GM21447 (cell line): ENCODE measurements around the gene EGFR.

ENCODE experiments used
- ATAC-seq: cut with Tn5 transposase; IDR thresholded peaks from one replicate; pipeline ENCODE4 v1.9.1; 2021; ENCODE audit not compliant: unreplicated experiment

Gene EGFR

DNA sequence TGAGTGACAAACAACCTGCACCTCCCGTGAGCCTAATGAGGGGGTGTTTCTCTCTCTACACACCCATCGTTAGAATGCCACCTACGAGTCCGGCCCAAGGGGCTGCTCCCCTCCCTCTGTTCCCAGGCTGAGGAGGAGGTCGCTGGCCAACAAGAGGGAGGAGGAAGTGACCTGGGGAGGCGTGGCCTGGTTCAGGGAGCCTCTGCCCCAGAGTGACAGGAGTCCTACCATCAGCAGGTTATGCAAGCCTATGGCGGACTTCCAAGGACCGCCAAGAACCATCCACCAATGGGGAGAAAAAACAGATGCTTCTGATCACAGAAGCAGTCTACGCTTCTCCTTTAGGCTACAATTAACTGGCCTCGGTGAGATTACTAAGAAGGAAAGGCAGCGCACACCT is 12.3 kb upstream of the EGFR start:
- no peak for ATAC-seq

DNA sequence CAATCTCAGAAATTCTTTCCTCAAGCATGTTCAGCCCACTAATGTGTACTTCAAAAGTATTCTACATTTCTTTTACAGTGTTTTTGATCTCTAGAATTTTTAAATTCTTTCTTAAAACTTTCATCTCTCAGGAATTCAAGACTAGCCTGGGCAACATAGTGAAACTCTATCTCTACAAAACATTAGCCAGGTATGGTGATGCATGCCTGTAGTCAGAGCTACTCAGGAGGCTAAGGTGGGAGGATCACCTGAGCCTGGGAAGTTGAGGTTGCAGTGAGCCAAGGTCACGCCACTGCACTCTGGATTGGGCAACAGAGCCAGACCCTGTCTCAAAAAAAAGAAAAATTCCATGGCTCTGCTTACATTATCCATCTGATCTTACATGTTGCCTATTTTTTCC is 5.0 kb upstream of the EGFR start:
- no peak for ATAC-seq

DNA sequence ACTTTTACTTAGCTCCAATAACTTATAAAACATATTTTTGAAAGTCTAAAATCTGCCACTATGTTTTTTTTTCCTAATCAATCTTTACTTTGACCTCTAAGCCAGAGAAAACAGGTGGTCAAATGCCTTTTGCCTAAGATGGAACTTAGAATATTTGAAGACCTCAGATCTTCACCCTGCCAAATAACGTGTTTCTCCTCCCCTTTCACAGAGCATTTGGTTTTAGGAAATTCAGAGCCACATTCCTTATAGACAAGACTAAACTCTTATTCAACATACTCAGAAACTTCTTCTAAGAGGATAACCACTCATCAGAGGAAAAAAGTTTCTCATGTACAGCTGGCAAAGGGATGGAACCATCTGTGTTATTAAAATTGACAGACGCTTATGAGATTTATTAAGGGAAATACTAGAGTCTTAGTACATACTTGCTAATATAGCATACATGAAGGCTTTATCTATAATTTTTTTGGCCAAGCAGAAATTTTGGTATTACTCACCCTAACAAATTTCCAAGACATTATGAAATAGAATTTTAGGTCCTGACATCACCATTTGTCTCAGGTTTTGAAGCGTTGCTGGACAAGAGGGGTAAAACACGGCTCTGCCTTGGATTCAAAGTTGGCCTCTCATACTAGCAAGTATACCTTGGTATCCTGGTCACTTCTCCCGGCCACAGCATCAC is 2.6 kb upstream of the EGFR start:
- ATAC-seq = no peak

DNA sequence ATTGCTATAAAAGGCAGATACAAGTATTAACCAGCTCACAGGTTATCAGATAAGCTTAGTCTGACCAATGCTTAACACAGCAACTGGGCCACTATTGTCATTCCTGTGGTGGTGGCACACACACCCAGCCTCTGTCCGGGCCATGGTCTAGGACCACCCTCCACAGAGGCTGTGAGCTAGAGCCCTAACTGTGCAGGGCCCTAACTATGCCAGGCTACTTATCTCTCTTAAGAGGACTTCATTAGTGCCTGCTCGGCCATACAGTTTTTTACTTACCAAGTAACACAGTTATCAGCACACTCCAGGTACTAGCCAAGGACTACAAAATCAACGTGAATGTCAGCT is 2.1 kb upstream of the EGFR start:
- ATAC-seq = no peak

DNA sequence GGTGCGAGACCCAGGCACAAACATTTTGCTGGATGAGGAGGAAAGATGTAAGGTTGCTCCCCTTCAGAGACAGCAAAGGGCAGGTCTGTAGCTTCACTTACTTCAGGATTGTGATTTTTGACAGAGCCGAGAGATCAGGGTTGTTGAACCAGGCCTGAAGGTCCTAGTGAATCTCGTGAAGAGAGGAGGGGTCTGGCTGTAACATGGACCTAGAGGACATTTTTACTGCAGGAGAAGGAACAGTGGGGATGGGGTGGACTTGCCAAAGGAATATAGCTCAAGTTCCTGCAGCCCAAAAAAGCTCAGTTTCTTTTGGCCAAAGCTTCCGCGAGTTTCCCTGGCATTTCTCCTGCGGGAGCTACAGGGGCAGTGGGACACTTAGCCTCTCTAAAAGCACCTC is 976 bp upstream of the EGFR start:
- ATAC-seq = no peak

DNA sequence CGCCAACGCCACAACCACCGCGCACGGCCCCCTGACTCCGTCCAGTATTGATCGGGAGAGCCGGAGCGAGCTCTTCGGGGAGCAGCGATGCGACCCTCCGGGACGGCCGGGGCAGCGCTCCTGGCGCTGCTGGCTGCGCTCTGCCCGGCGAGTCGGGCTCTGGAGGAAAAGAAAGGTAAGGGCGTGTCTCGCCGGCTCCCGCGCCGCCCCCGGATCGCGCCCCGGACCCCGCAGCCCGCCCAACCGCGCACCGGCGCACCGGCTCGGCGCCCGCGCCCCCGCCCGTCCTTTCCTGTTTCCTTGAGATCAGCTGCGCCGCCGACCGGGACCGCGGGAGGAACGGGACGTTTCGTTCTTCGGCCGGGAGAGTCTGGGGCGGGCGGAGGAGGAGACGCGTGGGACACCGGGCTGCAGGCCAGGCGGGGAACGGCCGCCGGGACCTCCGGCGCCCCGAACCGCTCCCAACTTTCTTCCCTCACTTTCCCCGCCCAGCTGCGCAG is 424 bp downstream of the EGFR start:
- no peak for ATAC-seq

DNA sequence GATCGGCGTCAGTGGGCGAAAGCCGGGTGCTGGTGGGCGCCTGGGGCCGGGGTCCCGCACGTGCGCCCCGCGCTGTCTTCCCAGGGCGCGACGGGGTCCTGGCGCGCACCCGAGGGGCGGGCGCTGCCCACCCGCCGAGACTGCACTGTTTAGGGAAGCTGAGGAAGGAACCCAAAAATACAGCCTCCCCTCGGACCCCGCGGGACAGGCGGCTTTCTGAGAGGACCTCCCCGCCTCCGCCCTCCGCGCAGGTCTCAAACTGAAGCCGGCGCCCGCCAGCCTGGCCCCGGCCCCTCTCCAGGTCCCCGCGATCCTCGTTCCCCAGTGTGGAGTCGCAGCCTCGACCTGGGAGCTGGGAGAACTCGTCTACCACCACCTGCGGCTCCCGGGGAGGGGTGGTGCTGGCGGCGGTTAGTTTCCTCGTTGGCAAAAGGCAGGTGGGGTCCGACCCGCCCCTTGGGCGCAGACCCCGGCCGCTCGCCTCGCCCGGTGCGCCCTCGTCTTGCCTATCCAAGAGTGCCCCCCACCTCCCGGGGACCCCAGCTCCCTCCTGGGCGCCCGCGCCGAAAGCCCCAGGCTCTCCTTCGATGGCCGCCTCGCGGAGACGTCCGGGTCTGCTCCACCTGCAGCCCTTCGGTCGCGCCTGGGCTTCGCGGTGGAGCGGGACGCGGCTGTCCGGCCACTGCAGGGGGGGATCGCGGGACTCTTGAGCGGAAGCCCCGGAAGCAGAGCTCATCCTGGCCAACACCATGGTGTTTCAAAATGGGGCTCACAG is 1.1 kb downstream of the EGFR start:
- ATAC-seq = no peak

DNA sequence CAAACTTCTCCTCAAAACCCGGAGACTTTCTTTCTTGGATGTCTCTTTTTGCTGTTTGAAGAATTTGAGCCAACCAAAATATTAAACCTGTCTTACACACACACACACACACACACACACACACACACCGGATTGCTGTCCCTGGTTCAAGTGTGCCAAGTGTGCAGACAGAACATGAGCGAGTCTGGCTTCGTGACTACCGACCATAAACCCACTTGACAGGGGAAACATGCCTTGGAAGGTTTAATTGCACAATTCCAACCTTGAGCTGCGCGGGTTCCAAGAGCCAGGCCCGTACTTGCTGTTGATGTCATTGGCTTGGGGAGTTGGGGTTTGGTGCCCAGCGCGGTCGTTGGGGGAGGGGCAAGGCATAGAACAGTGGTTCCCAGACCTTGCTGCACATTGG is 1.7 kb downstream of the EGFR start:
- no peak for ATAC-seq

DNA sequence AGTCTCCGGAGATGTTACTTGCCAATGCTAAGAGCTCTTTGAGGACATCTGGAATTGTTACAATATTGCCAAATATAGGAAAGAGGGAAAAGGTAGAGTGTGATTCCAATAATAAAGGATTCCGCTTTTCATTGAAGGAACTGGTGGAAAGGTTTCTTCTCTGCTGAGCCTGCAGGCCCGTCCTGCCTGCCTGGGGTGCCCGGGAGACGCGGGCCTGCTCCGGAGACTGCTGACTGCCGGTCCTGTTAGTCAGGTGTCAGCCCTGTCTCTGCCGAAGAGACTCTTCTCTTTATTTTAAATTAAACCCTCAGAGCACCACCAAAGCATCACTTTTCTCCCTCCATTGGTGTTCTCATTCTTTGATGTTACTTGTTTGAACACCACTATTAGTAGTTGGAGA is 2.2 kb downstream of the EGFR start:
- no peak for ATAC-seq

DNA sequence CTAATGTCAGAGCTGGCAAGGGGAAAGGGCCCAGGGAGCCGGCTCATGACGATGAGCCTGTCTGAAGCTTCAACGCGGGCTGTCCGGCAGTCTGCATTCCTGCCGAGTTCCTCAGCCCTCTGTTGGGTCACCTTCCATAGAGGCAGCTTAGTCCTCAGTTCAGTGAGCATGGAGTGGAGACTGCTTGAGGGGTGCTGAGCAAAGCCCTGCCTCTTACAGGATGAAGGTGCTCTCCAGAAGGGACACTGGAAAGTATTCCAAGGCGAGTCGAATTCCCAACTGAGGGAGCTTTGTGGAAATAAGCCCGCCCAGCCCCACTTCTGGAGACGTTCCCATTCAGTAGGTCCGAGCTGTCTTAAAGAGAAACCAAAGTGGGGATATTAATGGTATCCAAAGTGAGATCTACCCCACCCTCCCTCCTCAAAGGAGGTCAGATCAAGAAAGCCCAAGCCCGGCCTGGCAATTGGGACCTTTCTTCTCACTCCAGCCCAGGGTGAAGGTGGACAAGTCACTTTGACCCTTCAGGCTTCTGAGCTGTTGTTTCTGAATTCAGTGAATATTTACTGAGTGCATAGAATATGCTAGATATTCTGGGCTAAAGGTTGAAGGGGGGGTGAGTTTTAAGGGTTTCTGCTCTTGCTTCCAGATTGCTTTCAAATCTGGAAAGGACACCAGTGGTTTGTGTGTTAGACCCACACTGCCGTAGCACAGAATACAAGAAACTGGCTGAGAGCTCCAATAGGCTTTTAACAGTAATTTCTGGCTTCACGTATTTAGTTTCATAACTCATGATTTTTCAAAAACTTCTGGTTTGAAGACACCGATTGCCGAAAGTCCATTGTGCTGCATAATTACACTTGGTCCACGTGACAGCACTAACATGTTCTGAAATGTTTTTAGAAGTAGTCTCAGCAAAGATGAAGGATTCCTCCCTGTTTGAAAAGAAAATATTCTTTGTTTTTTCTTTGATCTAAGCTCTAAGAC is 3.5 kb downstream of the EGFR start:
- no peak for ATAC-seq

DNA sequence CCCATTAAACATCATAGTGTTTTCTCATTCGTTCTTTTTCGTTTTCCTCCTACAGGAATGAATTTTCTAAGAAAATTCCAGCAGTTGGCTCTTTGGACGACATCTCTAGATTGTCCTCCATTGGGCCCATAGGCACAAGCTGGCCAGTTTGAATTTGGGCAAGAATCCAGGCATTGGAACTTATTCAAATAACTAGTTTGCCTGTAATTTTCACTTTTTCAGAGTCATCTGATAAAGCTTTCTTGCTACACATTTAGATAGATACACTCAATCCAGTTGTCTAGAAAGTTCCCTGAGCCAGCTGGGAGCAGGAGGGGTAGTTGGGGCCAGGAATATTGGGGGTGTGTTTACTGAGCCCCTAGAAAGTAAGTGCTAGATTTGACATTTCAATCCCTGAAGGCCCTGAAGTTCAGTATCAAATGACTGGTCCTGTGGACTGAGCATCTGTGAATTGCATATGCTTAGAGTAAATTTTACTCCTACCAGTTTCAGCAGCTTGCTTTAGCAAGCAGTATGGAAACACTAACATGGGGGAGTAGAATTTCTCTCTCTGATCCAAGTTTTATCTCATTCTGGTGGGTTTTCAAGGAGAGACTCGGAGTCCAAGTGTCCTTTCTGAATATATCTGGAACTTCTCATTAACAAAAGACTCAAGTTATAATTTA is 5.2 kb downstream of the EGFR start:
- ATAC-seq = no peak

DNA sequence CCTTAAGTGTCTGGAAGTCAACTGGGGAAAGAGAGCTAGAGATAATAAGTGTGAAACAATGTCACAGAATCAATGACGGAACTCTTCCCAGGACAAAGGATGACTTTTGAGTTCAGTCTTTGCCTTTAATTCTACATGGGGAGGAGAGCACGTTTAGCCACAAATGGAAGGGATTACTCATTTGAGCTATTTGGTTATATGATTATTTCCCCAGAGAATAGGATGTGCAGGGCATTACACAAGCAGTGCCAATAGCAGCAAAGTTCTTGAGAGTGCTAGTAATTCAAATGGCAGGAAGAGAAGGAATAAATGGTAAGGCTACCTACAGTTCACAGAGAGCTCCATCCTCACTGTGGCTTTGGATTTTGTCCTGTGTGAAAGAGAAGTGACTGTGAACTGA is 6.0 kb downstream of the EGFR start:
- ATAC-seq = no peak

DNA sequence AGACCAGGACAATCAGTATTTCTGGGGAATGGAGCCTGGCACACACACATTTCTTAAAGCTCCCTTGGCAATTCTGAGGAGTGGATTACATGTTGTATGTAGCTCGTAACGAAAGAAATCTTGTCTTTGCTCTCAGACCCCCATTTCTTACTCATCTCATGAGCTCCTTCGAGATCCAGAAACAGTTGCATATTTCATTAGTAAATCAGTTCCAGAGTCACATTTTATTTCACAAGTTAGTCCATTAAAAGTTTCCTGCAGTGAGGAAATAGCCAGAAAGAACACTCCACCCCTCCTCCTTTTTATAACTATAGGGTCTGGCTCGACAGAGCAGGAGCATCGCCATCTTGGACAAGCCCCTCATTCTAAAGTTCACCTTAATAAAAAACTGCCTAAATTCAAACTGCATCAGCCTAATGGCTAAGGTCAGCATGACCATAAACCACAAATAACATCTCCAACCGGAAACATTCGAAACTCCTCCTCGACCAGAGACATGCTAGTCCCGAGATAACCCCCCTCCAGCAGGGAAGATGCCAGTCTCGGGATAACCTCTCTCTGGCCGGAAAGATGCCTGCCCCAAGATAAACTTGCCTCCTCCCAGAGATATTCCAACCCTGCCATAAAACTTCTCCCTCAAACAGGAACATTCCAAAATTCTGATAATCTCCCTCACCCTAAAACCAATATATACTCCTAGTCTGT is 7.4 kb downstream of the EGFR start:
- no peak for ATAC-seq

DNA sequence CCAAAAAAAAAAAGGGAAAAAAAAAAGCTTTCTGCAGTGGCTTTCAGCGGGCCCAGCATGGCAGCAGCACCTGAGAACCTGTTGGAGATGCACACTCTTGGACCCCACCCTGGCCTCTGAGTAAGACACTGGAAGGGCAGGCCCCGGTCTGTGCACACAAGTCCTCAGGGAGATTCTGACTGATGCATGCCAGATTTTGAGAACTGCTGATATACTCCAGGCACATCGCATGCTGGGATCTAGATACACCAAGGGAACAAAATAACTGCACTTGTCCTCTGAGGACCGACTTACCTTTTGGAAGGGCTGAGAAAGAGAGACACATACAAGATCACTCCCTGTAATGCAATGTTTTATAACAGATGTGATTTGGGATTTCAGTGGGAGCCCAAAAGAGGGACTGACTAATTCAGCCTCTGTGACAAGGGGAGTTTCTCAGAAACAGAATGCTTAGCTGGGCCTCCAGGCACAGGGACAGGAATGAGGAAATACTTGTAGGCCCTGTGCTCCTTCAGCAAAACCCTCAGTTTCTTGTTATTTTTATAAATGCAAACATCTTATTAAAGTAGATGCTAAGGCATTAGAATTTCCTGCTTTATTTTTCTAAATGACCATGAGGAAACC is 8.2 kb downstream of the EGFR start:
- ATAC-seq = no peak

DNA sequence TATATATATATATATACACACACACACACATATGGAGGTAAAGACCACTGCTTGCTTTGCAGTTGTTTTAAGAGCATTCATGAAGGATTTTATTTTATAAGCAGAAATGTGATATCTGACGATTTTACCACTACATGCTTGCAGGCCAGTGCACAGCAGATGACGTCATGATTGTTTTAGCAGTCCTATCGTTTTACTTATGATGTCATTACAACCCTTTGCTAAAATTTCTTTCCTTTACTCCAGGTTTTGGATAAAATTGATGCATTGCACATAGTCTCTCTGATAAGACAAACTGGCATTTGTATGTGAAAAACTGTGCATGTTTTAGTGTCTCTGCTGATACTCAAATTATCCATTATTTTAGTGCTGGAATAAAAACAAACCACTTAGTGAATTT is 9.2 kb downstream of the EGFR start:
- ATAC-seq = no peak

DNA sequence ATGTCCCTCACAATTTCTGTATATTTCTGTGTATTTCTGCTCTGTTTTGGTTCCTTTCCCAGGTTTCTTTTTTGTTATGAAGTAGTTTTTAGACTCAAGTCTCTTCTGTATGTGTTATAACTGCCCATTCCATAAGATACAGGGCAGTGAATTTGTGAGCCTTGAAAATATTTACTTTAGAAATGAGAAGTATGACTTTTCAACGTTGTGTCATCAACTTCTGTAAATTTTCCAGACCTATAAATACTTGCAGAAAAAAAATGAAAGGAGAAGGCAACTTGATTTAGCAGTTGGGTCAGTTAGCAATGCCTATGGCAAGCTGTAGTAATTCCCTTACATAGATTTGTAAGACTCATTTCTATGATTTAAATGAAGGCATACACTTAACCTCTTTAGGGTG is 11.5 kb downstream of the EGFR start:
- ATAC-seq = no peak

DNA sequence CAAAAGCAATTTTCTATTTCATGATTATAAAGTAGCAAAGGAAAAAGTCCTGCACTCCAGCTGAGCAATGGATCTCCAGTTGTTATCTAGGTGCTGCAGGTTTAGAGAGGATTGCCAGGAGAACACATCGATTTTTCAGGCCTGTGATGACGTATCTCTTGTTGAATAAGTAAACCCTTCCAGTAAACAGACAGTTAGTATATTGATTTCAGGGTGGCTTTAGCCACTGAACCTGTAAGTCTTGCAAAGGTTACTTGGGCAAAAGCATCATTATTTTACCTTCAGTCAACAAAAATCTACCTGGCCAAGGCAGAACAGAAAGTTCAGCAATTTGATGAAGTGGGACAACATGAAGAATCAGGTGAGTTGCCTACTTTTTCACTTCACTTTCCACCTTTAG is 12.3 kb downstream of the EGFR start:
- no peak for ATAC-seq

DNA sequence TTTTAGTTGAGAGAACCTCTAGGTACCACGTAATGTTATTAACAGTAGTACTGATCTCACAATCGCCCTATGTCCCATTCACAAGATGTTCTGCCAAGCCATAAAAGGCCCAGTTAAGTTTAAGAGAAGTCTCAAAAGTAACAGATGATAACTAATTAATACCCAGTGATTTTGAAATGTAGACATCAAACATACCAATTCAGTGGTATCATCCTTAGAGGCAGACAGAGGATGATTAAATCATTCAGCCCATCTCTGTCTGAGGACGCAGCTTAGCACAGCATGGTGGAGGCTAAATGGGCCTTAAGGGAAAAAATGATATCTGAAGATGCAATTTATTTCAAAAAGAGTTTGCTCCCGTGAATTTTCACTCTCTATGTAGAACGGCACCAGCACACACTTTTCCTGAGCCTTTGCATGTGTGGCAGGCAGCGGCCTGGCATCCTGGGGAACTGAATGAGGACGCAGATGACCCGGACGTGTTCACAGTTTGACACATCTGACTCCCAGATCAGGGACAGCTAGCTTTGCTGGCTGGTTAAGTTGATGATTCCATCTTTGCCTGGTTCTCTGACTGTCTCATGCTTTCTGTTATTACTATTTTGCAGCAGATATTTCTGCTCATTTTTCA is 13.4 kb downstream of the EGFR start:
- ATAC-seq = no peak

DNA sequence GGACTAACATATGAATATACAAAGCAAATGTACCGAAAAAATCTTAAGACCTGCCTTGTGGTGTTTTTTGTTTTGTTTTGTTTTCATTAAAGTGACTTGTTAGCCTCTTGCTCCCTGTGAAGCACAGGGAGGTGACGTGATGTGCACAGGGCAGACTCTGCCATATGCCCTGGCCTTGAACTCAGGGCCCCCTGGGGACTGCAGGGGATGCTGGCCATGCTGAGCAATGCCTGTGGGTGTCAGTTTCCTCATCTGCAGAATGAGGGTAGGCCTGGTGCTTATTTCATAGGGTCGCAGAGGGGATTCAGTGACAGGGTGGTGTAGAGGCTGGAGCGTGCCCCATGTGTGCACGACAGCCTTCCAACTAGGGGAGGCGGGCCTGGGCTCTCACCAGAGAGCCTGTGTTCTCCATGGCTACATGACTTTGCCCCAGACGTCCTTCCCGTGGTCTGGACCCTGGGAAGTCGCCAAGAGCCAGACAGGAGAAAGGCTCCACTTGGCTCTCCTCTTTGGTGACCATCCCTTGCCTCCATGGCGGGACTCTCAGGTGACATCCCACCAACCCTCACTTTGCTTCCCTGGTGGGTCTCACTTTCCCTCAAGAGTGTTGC is 14.5 kb downstream of the EGFR start:
- no peak for ATAC-seq
